Body of pancreas (tissue), 4 donors: ENCODE data around the gene ASGR1. TPM values are rescaled to one million over a fixed set of nuclear protein-coding genes. Genes with fewer than 3 reads are reported as not detected.
"Not testable (repeated sequence)": the region's sequence is repeated elsewhere in the genome, so short reads cannot be mapped to it uniquely, and the experiment has no call there.

Experiments
- ATAC-seq: fragments of 150-250 bp; one replicate; pipeline ENCODE4 v1.9.1; 2016
- DNase-seq, 4 donors: peaks; one replicate each; pipeline ENCODE4 v3.0.0-alpha.2; 2019
- H3K27ac ChIP-seq, 4 donors: fragments of 200-600 bp; sonication (generic); 1 replicate in 3 of 4; 2 replicates in 1 of 4; pipeline versions ENCODE4 v1.5.1 to v1.6.1; 2016 to 2019; ENCODE audit warnings: mild to moderate bottlenecking in 1 of 4, mixed read lengths in 1 of 4, moderate library complexity in 1 of 4
- H3K27me3 ChIP-seq, 2 donors: fragments of 200-600 bp; sonication (generic); one replicate each; pipeline ENCODE4 v1.6.0; 2016; ENCODE audit warnings: mild to moderate bottlenecking in 1 of 2
- H3K36me3 ChIP-seq, 2 donors: fragments of 200-600 bp; sonication (generic); replicated peaks in 1 of 2; 2 replicates each; pipeline ENCODE4 v1.5.1; 2016; ENCODE audit warnings: low read depth in 2 of 2; ENCODE audit not compliant: insufficient read depth in 1 of 2
- H3K4me1 ChIP-seq: fragments of 200-600 bp; sonication (generic); one replicate; pipeline ENCODE4 v1.6.0; 2016
- H3K4me3 ChIP-seq, 2 donors: fragments of 200-600 bp; sonication (generic); 1 replicate in 1 of 2; 2 replicates in 1 of 2; pipeline ENCODE4 v1.5.1; 2016 to 2019
- H3K9me3 ChIP-seq, 3 donors: fragments of 200-600 bp; sonication (generic); 1 replicate in 2 of 3; 2 replicates in 1 of 3; pipeline ENCODE4 v1.5.1; 2016
- CTCF ChIP-seq, 7 experiments: fragments of 450-650 bp in 4 of 7; fragments of 200-600 bp in 3 of 7; sonication (generic) in 3 of 7; IDR thresholded peaks; one replicate each; pipeline ENCODE4 v1.5.1; 2016 to 2019; ENCODE audit warnings: antibody characterized with exemption in 7 of 7
- POLR2A ChIP-seq, 3 donors: fragments of 450-650 bp; IDR thresholded peaks; one replicate each; pipeline ENCODE4 v1.6.1; 2016; ENCODE audit warnings: antibody characterized with exemption in 3 of 3, mild to moderate bottlenecking in 2 of 3
- WGBS, 2 donors: methylation state at CpG; one replicate each; pipeline ENCODE4 v1.1.5; 2017; 5-methylcytosine and 5-hydroxymethylcytosine counted together
- intact Hi-C: fragments of 100-400 bp; cut with DNase I; formaldehyde crosslinking; loops from one replicate; pipeline ENCODE4 v1.15.1; 2023
- total RNA-seq, 2 donors: library from RNA; depleted of rRNA; stranded (reverse); fragments of >200 nt; gene quantifications; one replicate each; pipeline ENCODE4 v1.1.0, GENCODE V29; 2016

The ASGR1 gene
- total RNA-seq, 2 donors from 2014 or later, result 4.6 TPM; not detected in 1

GRCh38 chr17:7168841-7169564 lies 10.2 kb downstream of the ASGR1 start:
- WGBS, 2 donors, result 85 to 88% methylated on average over 9 to 10 of the region's 10 CpGs
- H3K27ac ChIP-seq, result peak overlapping the region in 1 of 4 donors; percentile 32
- H3K27me3 ChIP-seq, H3K4me3 ChIP-seq, H3K36me3 ChIP-seq, DNase-seq, H3K4me1 ChIP-seq, H3K9me3 ChIP-seq, intact Hi-C loops, ATAC-seq: not testable (repeated sequence)

- no peak for TF ChIP-seq POLR2A (IDR thresholded peaks at IDR 0.05)
- no peak for TF ChIP-seq CTCF (IDR thresholded peaks at IDR 0.05)
- no peaks in the 10 kb centered on the region for H3K36me3 ChIP-seq
- H3K27me3 ChIP-seq, result no peaks in the 10 kb centered on the region
- no peaks in the 10 kb centered on the region for H3K4me1 ChIP-seq
- intact Hi-C loops, result no loop called here
- WGBS, 2 donors, result 72% methylated on average over 4 of the region's 4 CpGs
- H3K4me3 ChIP-seq, result no peak overlapping the region
- ATAC-seq, result no peak
- H3K9me3 ChIP-seq, result peaks cover 0 to 8% (median 0%) of the 10 kb centered on the region in 3 donors
- H3K27ac ChIP-seq, result peak overlapping the region in 1 of 4 donors; percentile 32
- peak in 1 of 4 donors; percentile 36 for DNase-seq
Measured at GRCh38 chr17:7167832-7168231, 11.3 kb downstream of the ASGR1 start.

DNA sequence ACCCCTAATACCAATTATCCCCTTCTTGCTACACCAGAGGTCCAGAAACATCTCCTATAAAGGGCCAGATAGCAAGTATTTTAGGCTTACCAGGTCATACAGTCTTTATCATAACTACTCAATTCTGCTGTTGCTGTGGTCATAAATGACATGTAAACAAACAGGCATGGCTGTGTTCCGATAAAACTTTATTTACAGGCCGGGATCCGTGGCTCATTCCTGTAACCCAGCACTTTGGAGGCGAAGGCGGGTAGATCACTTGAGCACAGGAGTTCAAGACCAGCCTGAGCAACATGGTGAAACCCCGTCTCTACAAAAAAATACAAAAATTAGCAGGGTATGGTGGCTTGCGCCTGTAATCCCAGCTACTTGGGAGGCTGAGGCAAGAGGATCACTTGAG lies 12.3 kb downstream of the ASGR1 start:
- ATAC-seq (no peak), DNase-seq (no peak)
- Histone ChIP-seq H3K4me1 (no peaks in the 10 kb centered on the region), H3K9me3 (peaks cover 0 to 8% (median 0%) of the 10 kb centered on the region in 3 donors), H3K27ac (no peak overlapping the region), H3K27me3 (no peaks in the 10 kb centered on the region), H3K4me3 (no peak overlapping the region), H3K36me3 (no peaks in the 10 kb centered on the region)
- TF ChIP-seq POLR2A (IDR thresholded peaks at IDR 0.05) (no peak), CTCF (IDR thresholded peaks at IDR 0.05) (no peak)
- intact Hi-C loops, result no loop called here
- WGBS, 2 donors, result 68 to 77% methylated on average over 6 to 7 of the region's 7 CpGs

- H3K4me3 ChIP-seq, H3K36me3 ChIP-seq, H3K4me1 ChIP-seq, H3K9me3 ChIP-seq, ATAC-seq, DNase-seq, H3K27me3 ChIP-seq, intact Hi-C loops, H3K27ac ChIP-seq: not testable (repeated sequence)
- 38 to 48% methylated on average over 10 of the region's 10 CpGs for WGBS, 2 donors
Measured at GRCh38 chr17:7159571-7159970, 19.6 kb downstream of the ASGR1 start.

- WGBS, 2 donors, result 76 to 80% methylated on average over 10 of the region's 10 CpGs
- H3K4me1 ChIP-seq, H3K27ac ChIP-seq, ATAC-seq, intact Hi-C loops, DNase-seq, H3K27me3 ChIP-seq, H3K9me3 ChIP-seq, H3K36me3 ChIP-seq, H3K4me3 ChIP-seq: not testable (repeated sequence)
Measured at GRCh38 chr17:7158424-7158823, 20.7 kb downstream of the ASGR1 start.

GRCh38 chr17:7156342-7156940 lies 22.7 kb downstream of the ASGR1 start:
- no peak overlapping the region for H3K4me3 ChIP-seq
- H3K9me3 ChIP-seq, result no peaks in the 10 kb centered on the region
- WGBS, 2 donors, result 43 to 55% methylated on average over 10 of the region's 10 CpGs
- no peaks in the 10 kb centered on the region for H3K36me3 ChIP-seq
- DNase-seq (no peak), ATAC-seq (no peak)
- no peak overlapping the region for H3K27ac ChIP-seq
- TF ChIP-seq CTCF (IDR thresholded peaks at IDR 0.05) (no peak), POLR2A (IDR thresholded peaks at IDR 0.05) (no peak)
- no peaks in the 10 kb centered on the region for H3K27me3 ChIP-seq
- intact Hi-C loops, result no loop called here
- no peaks in the 10 kb centered on the region for H3K4me1 ChIP-seq
